NT2/D1 (cell line): ENCODE measurements around the gene ARHGAP22.

Experiments
- YY1 ChIP-seq: IDR thresholded peaks from 2 replicates; pipeline ENCODE4 v1.6.1; 2011; ENCODE audit not compliant: insufficient read length, insufficient read depth
- ZNF274 ChIP-seq: IDR thresholded peaks from 2 replicates; pipeline ENCODE4 v1.6.1; 2011; ENCODE audit warnings: mild to moderate bottlenecking, low read depth, low read length

DNA sequence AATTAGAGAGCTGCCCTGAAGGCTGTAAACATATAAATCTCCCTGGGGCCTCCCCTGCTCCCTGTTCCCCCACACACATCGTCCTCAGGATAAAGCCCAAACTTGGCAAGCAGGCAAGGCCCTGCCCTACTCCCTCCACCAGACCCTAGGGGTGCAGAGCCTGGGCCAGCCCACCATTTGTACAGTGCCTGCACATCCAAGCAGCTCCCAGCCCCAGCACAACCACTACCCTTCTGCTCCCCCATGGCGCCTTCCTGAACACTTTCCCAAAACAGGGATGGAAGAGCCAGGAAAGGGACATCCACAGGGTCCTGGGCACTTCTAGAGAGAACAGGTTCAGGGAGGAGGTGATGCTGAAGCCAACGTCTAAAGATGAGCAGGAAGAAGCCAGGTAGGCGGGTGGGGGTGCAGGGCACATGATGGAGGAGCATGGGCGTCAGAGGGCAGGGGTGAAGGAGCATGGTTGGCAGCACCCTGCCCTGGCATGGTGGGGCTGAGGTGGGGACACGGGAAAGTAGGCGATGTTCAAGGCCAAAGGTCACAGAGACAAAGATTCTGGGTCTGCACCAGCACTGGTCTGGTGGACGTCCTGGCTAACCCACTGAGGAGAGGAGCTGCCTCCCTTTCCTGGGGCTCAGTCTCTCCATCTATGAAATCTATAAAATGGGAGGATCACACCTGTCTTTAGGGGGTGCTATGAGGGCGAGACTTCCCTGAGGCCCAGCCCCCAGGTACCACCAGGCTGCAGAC, 140.6 kb downstream of the ARHGAP22 start:
- no peak for TF ChIP-seq YY1
- TF ChIP-seq ZNF274: no peak
